Left lung (tissue), 10 donors: ENCODE results near the gene MRPL39. TPM values are rescaled to one million over a fixed set of nuclear protein-coding genes. Genes with fewer than 3 reads are reported as not detected.

Source experiments
- ATAC-seq: fragments of 200-7000 bp; cut with Tn5 transposase; one replicate; pipeline ENCODE4 v1.9.1; 2020; ENCODE audit warnings: moderate library complexity
- DNase-seq, 4 donors: peaks; one replicate each; pipeline ENCODE4 v3.0.0-alpha.2; 2013 to 2020
- H3K27ac ChIP-seq, 2 donors: fragments of 200-600 bp; sonication (generic) in 1 of 2; one replicate each; pipeline versions ENCODE4 v1.5.0 to v1.8.0; 2020 to 2021
- H3K27me3 ChIP-seq, 2 donors: fragments of 200-600 bp; sonication (generic) in 1 of 2; one replicate each; pipeline versions ENCODE4 v1.5.0 to v1.8.0; 2020 to 2021
- H3K36me3 ChIP-seq, 2 donors: fragments of 200-600 bp; sonication (generic) in 1 of 2; one replicate each; pipeline versions ENCODE4 v1.5.0 to v1.8.0; 2020 to 2021
- H3K4me1 ChIP-seq, 2 donors: fragments of 200-600 bp; one replicate each; pipeline ENCODE4 v1.8.0; 2021
- H3K4me3 ChIP-seq, 2 donors: fragments of 200-600 bp; sonication (generic) in 1 of 2; one replicate each; pipeline versions ENCODE4 v1.5.0 to v1.8.0; 2020 to 2021; ENCODE audit warnings: mild to moderate bottlenecking in 1 of 2
- H3K9me3 ChIP-seq, 2 donors: fragments of 200-600 bp; sonication (generic) in 1 of 2; one replicate each; pipeline versions ENCODE4 v1.5.0 to v1.8.0; 2020 to 2021
- intact Hi-C, 2 donors: fragments of 100-400 bp; cut with DNase I; formaldehyde crosslinking; loops; one replicate each; pipeline versions ENCODE4 v1.11.2 to v1.14.2; 2022
- polyA plus RNA-seq, 6 donors: library from polyadenylated mRNA; unstranded; fragments of 120-200 nt; gene quantifications; one replicate each; pipeline ENCODE4 v1.2.1, GENCODE V29; 2013; ENCODE audit not compliant: insufficient read length in 6 of 6
- total RNA-seq, 2 donors: library from RNA; stranded (reverse); fragmentation: NEBNext Ultra II Directional; extraction: Animal tissue kit (Norgen Biotek cat#: 25700); gene quantifications; one replicate each; pipeline ENCODE4 v1.2.1, GENCODE V29; 2021
- TF ChIP-seq, protein P1 (sequence below), 2 donors: fragments of 200-600 bp; sonication (generic) in 1 of 2; IDR thresholded peaks; one replicate each; pipeline versions ENCODE4 v1.5.0 to v1.8.0; 2021; ENCODE audit warnings: antibody characterized with exemption in 2 of 2
- donor health status: DM: no; HTN: yes; CAD: no.
- donor health status: DM: no; HTN: no; CAD: no.

Gene MRPL39
- total and polyA plus RNA-seq, 8 donors, result 21.3 to 36.2 (median 33.1) TPM

DNA sequence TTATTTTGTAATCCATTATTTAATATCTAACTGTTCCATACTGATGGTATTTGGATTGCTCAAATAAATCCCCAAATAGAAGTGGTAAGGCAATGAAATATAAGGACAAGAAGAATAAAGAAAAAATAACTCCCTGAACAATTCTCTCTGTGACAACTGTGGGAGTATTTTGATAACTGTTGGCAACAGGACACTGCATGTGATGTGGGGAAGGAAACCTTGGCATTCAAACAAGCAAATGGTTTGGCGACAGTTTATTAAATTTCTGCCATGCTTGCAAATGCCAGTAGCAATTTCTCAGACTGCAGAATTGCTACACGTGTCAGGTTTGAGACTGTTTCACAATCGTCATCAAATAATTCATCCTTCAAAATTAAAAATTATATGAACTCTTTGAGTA, 8.6 kb upstream of the MRPL39 start:
- no peaks in the 10 kb centered on the region for H3K27me3 ChIP-seq
- no peak overlapping the region for H3K27ac ChIP-seq
- TF ChIP-seq, protein P1, sequence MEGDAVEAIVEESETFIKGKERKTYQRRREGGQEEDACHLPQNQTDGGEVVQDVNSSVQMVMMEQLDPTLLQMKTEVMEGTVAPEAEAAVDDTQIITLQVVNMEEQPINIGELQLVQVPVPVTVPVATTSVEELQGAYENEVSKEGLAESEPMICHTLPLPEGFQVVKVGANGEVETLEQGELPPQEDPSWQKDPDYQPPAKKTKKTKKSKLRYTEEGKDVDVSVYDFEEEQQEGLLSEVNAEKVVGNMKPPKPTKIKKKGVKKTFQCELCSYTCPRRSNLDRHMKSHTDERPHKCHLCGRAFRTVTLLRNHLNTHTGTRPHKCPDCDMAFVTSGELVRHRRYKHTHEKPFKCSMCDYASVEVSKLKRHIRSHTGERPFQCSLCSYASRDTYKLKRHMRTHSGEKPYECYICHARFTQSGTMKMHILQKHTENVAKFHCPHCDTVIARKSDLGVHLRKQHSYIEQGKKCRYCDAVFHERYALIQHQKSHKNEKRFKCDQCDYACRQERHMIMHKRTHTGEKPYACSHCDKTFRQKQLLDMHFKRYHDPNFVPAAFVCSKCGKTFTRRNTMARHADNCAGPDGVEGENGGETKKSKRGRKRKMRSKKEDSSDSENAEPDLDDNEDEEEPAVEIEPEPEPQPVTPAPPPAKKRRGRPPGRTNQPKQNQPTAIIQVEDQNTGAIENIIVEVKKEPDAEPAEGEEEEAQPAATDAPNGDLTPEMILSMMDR (IDR thresholded peaks at IDR 0.05), result no peak
- no peaks in the 10 kb centered on the region for H3K4me1 ChIP-seq
- DNase-seq (no peak), ATAC-seq (no peak)
- intact Hi-C loops, result loop anchor here in 1 of 2 donors (10.0 kb wide), 1 partner anchor 89 kb away; no protein-coding TSS in a partner anchor
- no peaks in the 10 kb centered on the region for H3K9me3 ChIP-seq
- no peak overlapping the region for H3K4me3 ChIP-seq
- H3K36me3 ChIP-seq, result no peaks in the 10 kb centered on the region

DNA sequence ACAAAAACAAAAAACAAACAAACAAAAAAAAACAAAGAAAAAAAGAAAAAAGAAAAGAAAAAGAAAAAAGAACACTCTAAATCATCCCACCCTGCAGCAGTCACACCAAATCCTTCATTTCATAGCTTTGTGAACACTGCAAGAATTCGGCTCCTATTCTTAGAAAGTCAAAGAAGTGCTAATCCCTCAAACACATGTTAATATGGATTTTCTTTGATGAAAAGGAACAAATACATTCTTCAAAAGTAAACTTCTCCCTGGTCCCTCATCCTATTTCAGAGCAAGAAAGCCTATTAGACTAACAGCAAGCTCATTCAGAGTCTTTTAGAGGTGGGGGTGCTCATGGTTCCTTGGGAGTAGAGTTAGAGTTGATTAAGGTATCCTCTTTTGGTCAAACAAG, 7.2 kb upstream of the MRPL39 start:
- H3K27me3 ChIP-seq, result no peaks in the 10 kb centered on the region
- DNase-seq, result no peak
- H3K36me3 ChIP-seq, result no peaks in the 10 kb centered on the region
- H3K4me3 ChIP-seq, result no peak overlapping the region
- no peak overlapping the region for H3K27ac ChIP-seq
- intact Hi-C loops, result loop anchor here in 1 of 2 donors (10.0 kb wide), 1 partner anchor 90 kb away; no protein-coding TSS in a partner anchor
- ATAC-seq, result no peak
- TF ChIP-seq, protein P1 (IDR thresholded peaks at IDR 0.05), result no peak
- H3K4me1 ChIP-seq, result no peaks in the 10 kb centered on the region
- H3K9me3 ChIP-seq, result no peaks in the 10 kb centered on the region

DNA sequence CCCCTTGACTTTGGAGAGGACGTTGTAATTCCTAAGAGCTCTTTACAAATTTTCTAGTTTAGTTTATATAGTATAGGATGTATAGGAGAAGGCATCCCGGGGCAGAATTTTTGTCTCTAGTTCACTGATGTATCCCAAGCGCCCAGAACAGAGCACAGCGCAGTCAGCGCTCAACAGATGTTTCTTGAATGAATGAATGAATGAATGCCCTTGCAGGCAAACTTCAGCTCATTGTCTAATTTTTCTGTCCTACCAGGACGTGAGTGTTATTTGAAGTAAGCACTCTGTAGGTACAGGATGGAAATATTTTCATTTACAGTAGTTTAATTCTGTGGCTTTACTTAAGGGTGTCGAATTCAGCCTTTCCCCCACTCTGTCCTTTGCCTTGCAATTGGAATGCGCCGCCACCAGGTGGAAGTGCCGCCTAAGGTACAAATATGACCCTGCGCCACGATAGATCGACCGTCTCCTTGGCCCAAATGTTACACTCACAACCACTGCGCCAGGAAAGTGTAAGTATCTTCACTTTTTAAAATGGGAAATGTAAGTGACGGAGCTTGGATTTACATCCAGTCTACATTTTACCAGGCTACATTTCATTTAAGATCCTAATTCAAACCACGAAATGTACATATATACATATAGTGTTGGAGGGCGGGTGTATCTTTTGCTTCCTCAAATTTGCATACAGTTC, 910 bp upstream of the MRPL39 start:
- H3K4me3 ChIP-seq, result peak overlapping the region; percentile 70 to 79
- TF ChIP-seq, protein P1 (IDR thresholded peaks at IDR 0.05), result peak; percentile 91 to 95
- H3K9me3 ChIP-seq, result no peaks in the 10 kb centered on the region
- no peaks in the 10 kb centered on the region for H3K27me3 ChIP-seq
- ATAC-seq (peak; percentile 95), DNase-seq (peak; percentile 79 to 87 (median 83))
- H3K4me1 ChIP-seq, result peaks cover 4 to 34% of the 10 kb centered on the region in 2 donors
- H3K36me3 ChIP-seq, result peaks cover 0 to 25% of the 10 kb centered on the region in 2 donors
- intact Hi-C loops, result loop anchor here in 1 of 2 donors (5.0 kb wide), 1 partner anchor 104 kb away; no protein-coding TSS in a partner anchor
- H3K27ac ChIP-seq, result peak overlapping the region; percentile 72 to 82

DNA sequence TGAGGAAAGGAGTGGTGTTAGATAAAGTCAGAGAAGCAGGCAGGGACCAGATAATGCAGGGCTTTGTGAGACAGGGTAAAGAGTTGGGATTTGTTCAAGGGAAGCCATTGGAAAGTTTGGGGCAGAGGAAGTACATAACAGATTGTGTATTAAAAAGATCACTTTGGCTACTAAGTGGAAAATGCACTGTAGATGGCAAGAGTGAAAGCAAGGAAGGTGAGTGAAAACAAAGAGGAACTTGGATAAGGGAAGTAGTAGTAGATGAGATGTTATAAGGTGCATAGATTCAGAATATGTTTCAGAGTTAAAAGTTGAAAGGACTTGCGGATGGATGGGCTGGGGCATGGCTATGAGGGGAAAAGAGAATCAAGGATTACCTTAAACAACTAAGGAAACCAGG, 17.4 kb downstream of the MRPL39 start:
- no peak overlapping the region for H3K27ac ChIP-seq
- no peaks in the 10 kb centered on the region for H3K9me3 ChIP-seq
- no peak overlapping the region for H3K4me3 ChIP-seq
- ATAC-seq (no peak), DNase-seq (no peak)
- TF ChIP-seq, protein P1 (IDR thresholded peaks at IDR 0.05), result no peak
- intact Hi-C loops, result no loop called here
- H3K27me3 ChIP-seq, result no peaks in the 10 kb centered on the region
- peaks cover 0 to 80% of the 10 kb centered on the region in 2 donors for H3K36me3 ChIP-seq
- no peaks in the 10 kb centered on the region for H3K4me1 ChIP-seq

DNA sequence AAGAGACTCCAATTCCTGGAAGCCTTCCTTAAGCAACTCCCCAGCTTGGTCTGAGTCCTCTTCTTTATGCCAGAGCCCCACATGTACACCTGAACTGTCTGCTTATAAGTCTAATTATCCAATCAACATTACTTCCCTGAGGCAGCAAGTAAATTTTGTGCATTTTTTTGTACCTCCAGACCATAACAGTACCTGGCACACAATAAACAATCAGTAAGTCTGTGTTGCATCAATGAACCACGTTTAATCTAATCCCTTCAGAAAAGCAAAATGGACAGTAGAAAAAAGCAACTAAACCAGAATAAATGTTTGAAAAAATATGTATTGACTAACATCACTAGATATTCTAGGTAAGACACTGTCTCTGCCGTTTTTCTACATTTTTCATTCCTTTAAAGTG, 20.5 kb downstream of the MRPL39 start:
- H3K36me3 ChIP-seq, result peaks cover 0 to 53% of the 10 kb centered on the region in 2 donors
- H3K27ac ChIP-seq, result no peak overlapping the region
- no peak for ATAC-seq
- no peak for DNase-seq
- no peaks in the 10 kb centered on the region for H3K9me3 ChIP-seq
- intact Hi-C loops, result no loop called here
- no peak overlapping the region for H3K4me3 ChIP-seq
- TF ChIP-seq, protein P1 (IDR thresholded peaks at IDR 0.05), result no peak
- no peaks in the 10 kb centered on the region for H3K27me3 ChIP-seq
- no peaks in the 10 kb centered on the region for H3K4me1 ChIP-seq
